CMK (cell line): Measurements from ENCODE around the gene UTP14C.
"Not testable (repeated sequence)": the region's sequence is repeated elsewhere in the genome, so short reads cannot be mapped to it uniquely, and the experiment has no call there.

Source experiments
- DNase-seq: peaks from one replicate; pipeline ENCODE4 v3.0.0-alpha.2; 2010; ENCODE audit warnings: low read depth

Gene UTP14C

GRCh38 chr13:52024481-52024880, at the start of gene UTP14C:
Gene UTP14C (plus strand): TSS chr13:52024691. CDS start chr13:52028805, 4,114 bp downstream.
- DNase-seq, result no peak

- DNase-seq, result no peak
Observed at GRCh38 chr13:51976423-51976822, 48.1 kb upstream of the UTP14C start.

- no peak for DNase-seq
Observed at GRCh38 chr13:51976890-51977289, 47.6 kb upstream of the UTP14C start.

GRCh38 chr13:51977625-51978024, 46.9 kb upstream of the UTP14C start:
- DNase-seq, result no peak

GRCh38 chr13:51978796-51979556, 45.5 kb upstream of the UTP14C start:
- no peak for DNase-seq

DNA sequence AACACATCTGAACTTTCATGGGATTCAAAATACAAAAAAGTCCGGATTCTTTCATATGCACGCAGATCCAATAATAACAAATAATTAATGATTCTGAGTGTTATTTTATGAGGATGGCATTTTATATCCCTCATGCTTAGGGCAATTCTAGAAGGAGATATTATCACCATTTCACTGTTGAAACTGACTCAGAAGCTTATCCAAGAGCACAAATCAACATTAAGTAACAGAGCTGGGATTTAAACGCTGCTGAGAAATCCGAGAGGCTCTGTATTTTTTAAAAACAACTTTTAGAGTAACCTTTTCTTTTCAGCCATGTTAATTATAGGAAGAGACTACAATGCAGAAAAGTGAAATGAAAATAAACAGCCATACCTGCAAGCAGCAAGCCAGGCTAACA, 43.6 kb upstream of the UTP14C start:
- no peak for DNase-seq

DNA sequence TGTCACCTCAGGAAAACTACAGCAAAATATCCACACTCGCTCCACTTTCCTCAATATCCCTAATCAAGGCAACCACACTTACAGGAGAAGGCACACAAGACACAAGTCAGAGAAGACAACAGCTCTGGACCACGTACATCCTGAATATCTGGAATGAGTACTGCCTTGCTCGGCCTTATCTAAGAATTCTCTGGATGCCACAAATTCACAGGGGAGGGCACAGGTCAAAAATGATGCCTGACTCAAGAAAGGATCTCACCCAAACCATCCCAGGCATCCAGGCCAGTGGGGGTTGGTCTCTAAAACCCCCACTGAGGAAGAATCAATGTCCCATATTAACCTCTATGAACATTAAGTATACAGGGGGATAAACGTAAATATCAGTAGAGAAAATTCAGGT, 43.1 kb upstream of the UTP14C start:
- no peak for DNase-seq

DNA sequence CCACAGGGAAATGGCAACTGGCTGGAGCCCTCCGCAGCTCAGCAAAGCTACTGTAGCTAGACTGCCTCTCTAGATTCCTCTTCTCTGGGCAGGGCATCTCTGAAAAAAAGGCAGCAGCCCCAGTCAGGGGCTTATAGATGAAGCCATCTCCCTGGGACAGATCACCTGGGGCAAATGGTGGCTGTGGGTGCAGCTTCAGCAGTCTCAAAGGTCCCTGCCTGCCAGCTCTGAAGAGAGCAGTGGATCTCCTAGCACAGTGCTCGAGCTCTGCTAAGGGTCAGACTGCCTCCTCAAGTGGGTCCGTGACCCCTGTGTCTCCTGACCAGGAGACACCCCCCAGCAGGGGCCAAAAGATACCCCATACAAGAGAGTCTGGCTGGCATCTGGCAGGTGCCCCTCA, 41.2 kb upstream of the UTP14C start:
- not testable (repeated sequence) for DNase-seq

DNA sequence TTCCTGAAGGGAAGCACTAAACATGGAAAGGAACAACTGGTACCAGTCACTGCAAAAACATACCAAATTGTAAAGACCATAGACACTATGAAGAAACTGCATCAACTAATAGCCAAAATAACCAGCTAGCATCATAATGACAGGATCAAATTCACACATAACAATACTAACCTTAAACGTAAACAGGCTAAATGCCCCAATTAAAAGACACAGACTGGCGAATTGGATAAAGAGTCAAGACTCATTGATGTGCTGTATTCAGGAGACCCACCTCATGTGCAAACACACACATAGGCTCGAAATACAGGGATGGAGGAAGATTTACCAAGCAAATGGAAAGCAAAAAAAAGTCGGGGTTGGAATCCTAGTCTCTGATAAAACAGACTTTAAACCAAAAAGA, 39.6 kb upstream of the UTP14C start:
- DNase-seq, result not testable (repeated sequence)

- no peak for DNase-seq
Observed at GRCh38 chr13:51988988-51989618, 35.4 kb upstream of the UTP14C start.

DNA sequence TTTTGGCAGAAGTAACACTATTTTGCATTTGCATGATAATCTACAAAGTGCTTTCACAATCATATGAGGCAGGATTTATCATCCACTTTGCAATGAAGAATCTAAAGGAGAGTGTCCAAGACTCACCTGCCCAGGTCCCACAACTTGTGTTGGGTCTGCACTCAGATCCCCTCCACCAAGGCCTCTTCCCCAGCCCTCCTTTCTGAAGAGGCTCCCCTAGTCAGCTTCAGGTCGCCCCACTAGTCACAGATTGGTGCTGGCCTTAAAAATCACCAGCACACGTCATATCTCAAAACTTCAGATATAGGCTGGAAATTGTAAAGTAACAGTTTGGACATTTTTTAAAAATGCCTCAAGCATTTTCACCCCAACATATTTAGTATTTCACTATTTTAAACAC, 30.8 kb upstream of the UTP14C start:
- no peak for DNase-seq

- no peak for DNase-seq
Observed at GRCh38 chr13:51995677-51996551, 28.6 kb upstream of the UTP14C start.

DNA sequence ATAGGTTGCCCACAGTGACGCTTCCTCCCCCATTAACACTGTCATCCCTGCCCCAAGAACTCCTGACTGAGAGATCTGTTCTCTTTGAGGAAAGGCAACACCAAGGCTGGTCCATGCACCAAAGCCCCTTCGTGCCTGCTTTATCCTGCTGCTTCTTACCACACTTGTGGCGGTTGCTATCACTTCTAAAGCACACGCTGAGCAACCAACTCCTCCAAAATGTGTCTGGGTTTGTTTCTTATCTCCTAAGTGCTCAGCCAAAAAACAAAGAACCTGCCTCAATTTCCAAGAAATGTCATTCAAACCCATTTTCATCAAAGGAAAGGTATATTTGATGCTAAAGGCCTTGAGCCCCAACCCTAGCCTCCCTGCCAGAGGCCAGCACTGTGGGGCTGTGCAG, 27.9 kb upstream of the UTP14C start:
- no peak for DNase-seq

GRCh38 chr13:51997186-51997585, 27.3 kb upstream of the UTP14C start:
- DNase-seq, result no peak

DNA sequence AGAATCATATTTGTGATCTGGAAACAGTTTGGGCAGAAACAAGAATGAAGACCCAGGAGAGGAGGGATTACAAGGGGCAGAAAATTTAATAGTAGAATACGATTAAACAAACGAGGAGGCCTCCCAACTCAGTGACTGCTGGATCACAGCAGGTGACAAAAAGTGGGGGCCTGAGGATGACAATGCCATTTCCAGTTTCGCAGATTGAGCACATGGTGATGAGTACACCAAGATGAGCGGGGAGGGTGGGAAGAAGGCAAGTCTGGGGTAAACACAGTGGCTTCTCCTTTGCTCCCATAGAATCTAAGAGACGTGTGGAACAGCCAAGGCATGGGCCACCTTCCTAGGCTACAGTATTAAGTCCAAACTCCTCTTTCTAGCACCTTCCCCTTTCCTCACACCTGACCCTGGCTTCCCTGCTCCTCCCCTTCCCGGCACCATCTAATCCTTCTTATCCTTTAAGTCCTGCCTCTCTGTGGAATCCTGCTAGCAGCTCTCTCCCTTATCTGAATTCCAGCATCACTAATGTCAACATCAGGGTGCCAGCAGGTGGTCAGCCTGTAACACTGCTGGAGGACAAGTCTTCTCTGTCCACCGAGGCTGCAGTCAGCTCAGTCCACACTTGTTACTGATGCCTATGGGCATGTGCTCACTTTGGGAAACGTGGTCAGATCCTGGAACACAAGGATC, 26.7 kb upstream of the UTP14C start:
- DNase-seq, result no peak

- no peak for DNase-seq
Observed at GRCh38 chr13:51998723-51999509, 25.6 kb upstream of the UTP14C start.

- DNase-seq, result no peak
Observed at GRCh38 chr13:51999510-51999911, 25.0 kb upstream of the UTP14C start.

DNA sequence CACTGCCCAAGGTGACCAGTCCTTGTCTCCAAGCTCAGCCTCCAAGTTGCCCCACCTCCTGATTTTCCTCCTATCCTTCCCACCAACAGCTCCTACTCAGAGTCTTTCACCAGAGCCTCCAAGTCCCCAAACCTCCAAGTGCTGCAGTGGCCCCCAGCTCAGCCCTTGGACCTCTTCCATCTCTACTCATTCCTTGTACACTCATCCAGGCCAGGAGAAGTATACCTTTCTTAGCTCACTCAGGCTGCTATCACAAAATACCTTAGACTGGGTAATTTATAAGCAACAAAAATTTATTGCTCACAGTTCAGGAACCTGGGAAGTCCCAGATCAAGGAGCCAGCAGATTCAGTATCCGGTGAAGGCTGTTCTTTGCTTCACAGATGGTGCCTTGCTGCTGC, 24.6 kb upstream of the UTP14C start:
- DNase-seq, result no peak

- DNase-seq, result no peak
Observed at GRCh38 chr13:52001120-52001731, 23.3 kb upstream of the UTP14C start.

DNA sequence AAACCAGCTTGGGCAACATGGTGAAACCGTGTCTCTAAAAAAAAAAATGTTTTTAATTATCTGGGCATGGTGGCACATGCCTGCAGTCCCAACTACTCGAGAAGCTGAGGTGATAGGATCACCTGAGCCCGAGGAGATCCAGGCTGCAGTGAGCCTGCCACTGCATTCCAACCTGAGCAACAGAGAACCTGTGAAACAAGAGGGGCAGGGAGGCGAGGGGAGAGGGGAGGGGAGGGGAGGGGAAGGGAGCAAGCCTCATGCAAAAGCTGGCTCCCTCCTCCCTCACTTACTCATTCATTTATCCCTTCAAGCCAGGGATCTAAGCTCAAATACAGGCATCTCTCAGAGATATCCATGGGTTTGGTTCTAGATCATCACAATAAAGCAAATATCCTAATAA, 22.1 kb upstream of the UTP14C start:
- DNase-seq, result no peak

DNA sequence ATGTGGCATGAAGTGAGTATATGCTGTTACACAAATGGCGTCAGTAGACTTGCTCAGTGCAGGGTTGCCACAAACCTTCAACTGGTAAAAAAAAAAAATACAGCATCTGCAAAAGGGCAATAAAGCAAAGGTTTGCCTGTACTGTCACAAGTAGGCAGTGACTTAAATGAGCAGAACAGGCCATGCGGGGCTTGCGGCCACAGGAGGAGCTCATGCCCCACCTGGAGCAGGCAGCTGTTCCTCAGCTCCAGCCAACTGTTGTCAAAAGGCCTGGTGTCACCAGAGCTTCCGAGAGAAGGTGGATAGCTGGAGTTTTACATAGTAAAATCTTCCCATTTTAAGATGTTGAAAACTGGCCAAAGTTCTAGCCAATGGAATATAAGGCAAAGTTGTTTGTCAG, 20.9 kb upstream of the UTP14C start:
- DNase-seq, result no peak
